SU-DHL-6 (cell line): ENCODE results near the gene DNASE1L2.

Experiments
- CTCF ChIP-seq: fragments of 200-600 bp; sonication (generic); IDR thresholded peaks from one replicate; pipeline ENCODE4 v1.5.1; 2017; ENCODE audit warnings: antibody characterized with exemption, mild to moderate bottlenecking, low read length, moderate library complexity; ENCODE audit not compliant: insufficient read depth, poor library complexity, severe bottlenecking
- EZH2phosphoT487 ChIP-seq: fragments of 200-600 bp; sonication (generic), shearing (Covaris generic); conservative IDR thresholded peaks from 2 replicates; pipeline ENCODE4 v1.6.1; 2018; ENCODE audit warnings: mild to moderate bottlenecking, antibody characterized with exemption, low read length, moderate library complexity, mixed read lengths

- TF ChIP-seq CTCF (no peak), EZH2phosphoT487 (no peak)
Observed at GRCh38 chr16:2205104-2205966, 30.9 kb upstream of the DNASE1L2 start, which contains the start of gene MLST8.
